A549 (cell line): ENCODE results near the gene ALDH16A1. TPM values are rescaled to one million over a fixed set of nuclear protein-coding genes. Genes with fewer than 3 reads are reported as not detected.

Experiments used
- ATAC-seq, 2 experiments: fragments of 200-7000 bp in 1 of 2; fragments of >200 bp in 1 of 2; cut with Nextera tagmentation in 1 of 2; cut with Tn5 transposase in 1 of 2; 3 replicates each; pipeline versions ENCODE4 v1.8.0 to v1.9.1; 2018 to 2020; ENCODE audit warnings: mild to moderate bottlenecking in 1 of 2, moderate library complexity in 1 of 2
- CTCF ChIA-PET: fragments of 300-600 bp; sonication (Branson Sonifier 250); formaldehyde crosslinking; extraction: SDS; loops from one replicate; lab custom pipeline; 2021; ENCODE audit warnings: antibody characterized with exemption, inconsistent platforms; lab: Yijun Ruan, JAX
- POLR2A ChIA-PET: fragments of 350-600 bp; formaldehyde crosslinking; extraction: SDS; loops from one replicate; lab custom pipeline; 2021; ENCODE audit warnings: antibody characterized with exemption, inconsistent platforms; lab: Yijun Ruan, JAX
- DNase-seq, 2 experiments: peaks; one replicate each; pipeline versions ENCODE4 v3.0.0 to v3.0.0-alpha.2; 2011 to 2016; ENCODE audit warnings: low read depth in 1 of 2, low spot score in 1 of 2
- FAIRE-seq: peaks from 2 replicates; lab custom pipeline; 2011; peaks lifted over from hg19 to GRCh38; lab: Jason Lieb, UNC
- H3K27ac ChIP-seq, 2 experiments: fragments of >200 bp; sonication (Bioruptor Twin); formaldehyde crosslinking; 3 replicates each; pipeline ENCODE4 v1.5.1; 2016 to 2017
- H3K4me1 ChIP-seq: fragments of >200 bp; sonication (Bioruptor Twin); formaldehyde crosslinking; 3 replicates; pipeline ENCODE4 v1.6.1; 2016
- H3K4me2 ChIP-seq: fragments of >200 bp; sonication (Bioruptor Twin); formaldehyde crosslinking; 3 replicates; pipeline ENCODE4 v1.6.1; 2016
- H3K4me3 ChIP-seq: fragments of >200 bp; sonication (Bioruptor Twin); formaldehyde crosslinking; 3 replicates; pipeline ENCODE4 v1.5.1; 2016
- H3K9me3 ChIP-seq: fragments of >200 bp; sonication (Bioruptor Twin); formaldehyde crosslinking; 3 replicates; pipeline ENCODE4 v1.6.1; 2016
- ATOH8 ChIP-seq: fragments of 250-450 bp; sonication (Bioruptor Pico); IDR thresholded peaks from 2 replicates; pipeline ENCODE4 v1.5.0; 2020; ENCODE audit warnings: low read depth, mild to moderate bottlenecking, moderate library complexity
- CEBPB ChIP-seq, 2 experiments: fragments of >200 bp in 1 of 2; sonication (Bioruptor Twin) in 1 of 2; formaldehyde crosslinking in 1 of 2; IDR thresholded peaks; 2 replicates each; pipeline ENCODE4 v1.6.1; 2012 to 2016
- EHMT2 ChIP-seq: fragments of 200-600 bp; sonication (generic); IDR thresholded peaks from 2 replicates; pipeline ENCODE4 v1.6.1; 2016; ENCODE audit warnings: antibody characterized with exemption, low read depth, mild to moderate bottlenecking, moderate library complexity
- ESRRA ChIP-seq: fragments of 150-350 bp; IDR thresholded peaks from 2 replicates; pipeline ENCODE4 v1.6.1; 2014; ENCODE audit warnings: mild to moderate bottlenecking, low read length, borderline replicate concordance
- FOSB ChIP-seq: fragments of 250-450 bp; sonication (Bioruptor Pico); IDR thresholded peaks from 2 replicates; pipeline ENCODE4 v1.5.0; 2020; ENCODE audit warnings: mild to moderate bottlenecking, moderate library complexity
- FOXS1 ChIP-seq: fragments of 250-450 bp; sonication (Bioruptor Pico); IDR thresholded peaks from 2 replicates; pipeline ENCODE4 v1.5.0; 2020; ENCODE audit warnings: mild to moderate bottlenecking, moderate library complexity
- GATA3 ChIP-seq: IDR thresholded peaks from 2 replicates; pipeline ENCODE4 v1.6.1; 2012; ENCODE audit warnings: borderline replicate concordance
- HDAC2 ChIP-seq: fragments of 200-600 bp; sonication (generic); IDR thresholded peaks from 2 replicates; pipeline ENCODE4 v1.6.1; 2016
- HES2 ChIP-seq: fragments of >200 bp; sonication (Bioruptor Twin); formaldehyde crosslinking; IDR thresholded peaks from 2 replicates; pipeline ENCODE4 v1.6.1; 2016
- HOXA7 ChIP-seq: fragments of 250-450 bp; sonication (Bioruptor Pico); IDR thresholded peaks from 2 replicates; pipeline ENCODE4 v1.5.0; 2020; ENCODE audit warnings: mild to moderate bottlenecking, moderate library complexity
- HOXB13 ChIP-seq: fragments of 250-450 bp; sonication (Bioruptor Pico); IDR thresholded peaks from 2 replicates; pipeline ENCODE4 v1.5.0; 2020; ENCODE audit warnings: low read depth, mild to moderate bottlenecking, moderate library complexity
- HOXB5 ChIP-seq: fragments of 250-450 bp; sonication (Bioruptor Pico); IDR thresholded peaks from 2 replicates; pipeline ENCODE4 v1.5.0; 2020; ENCODE audit warnings: mild to moderate bottlenecking, moderate library complexity
- JUN ChIP-seq, 2 experiments: fragments of >200 bp; sonication (Bioruptor Twin); formaldehyde crosslinking; IDR thresholded peaks; 2 replicates in 1 of 2; 3 replicates in 1 of 2; pipeline ENCODE4 v1.6.1; 2016 to 2017
- KDM1A ChIP-seq: fragments of 200-600 bp; sonication (generic); IDR thresholded peaks from 2 replicates; pipeline ENCODE4 v1.6.1; 2016; ENCODE audit warnings: low read depth, mild to moderate bottlenecking
- KDM5A ChIP-seq: fragments of 200-600 bp; sonication (generic); IDR thresholded peaks from 2 replicates; pipeline ENCODE4 v1.6.1; 2016; ENCODE audit warnings: antibody characterized with exemption, mild to moderate bottlenecking
- MAZ ChIP-seq: fragments of 150-350 bp; IDR thresholded peaks from 2 replicates; pipeline ENCODE4 v1.6.1; 2014; ENCODE audit warnings: antibody characterized with exemption, low read depth, low read length, borderline replicate concordance
- NR3C1 ChIP-seq: fragments of >200 bp; sonication (Bioruptor Twin); formaldehyde crosslinking; IDR thresholded peaks from 3 replicates; pipeline ENCODE4 v1.6.1; 2017
- POLR2A ChIP-seq: IDR thresholded peaks from 2 replicates; pipeline ENCODE4 v1.6.1; 2012; ENCODE audit warnings: mild to moderate bottlenecking, low read length
- POLR2AphosphoS2 ChIP-seq: conservative IDR thresholded peaks from 2 replicates; pipeline ENCODE4 v1.6.1; 2012; ENCODE audit warnings: low read length, improper control_type of control experiment, inconsistent platforms
- RARB ChIP-seq: fragments of 250-450 bp; sonication (Bioruptor Pico); IDR thresholded peaks from 2 replicates; pipeline ENCODE4 v1.8.0; 2021; ENCODE audit warnings: mild to moderate bottlenecking, moderate library complexity
- RNF2 ChIP-seq: fragments of 200-600 bp; sonication (generic); IDR thresholded peaks from 2 replicates; pipeline ENCODE4 v1.6.1; 2016; ENCODE audit warnings: low read depth, mild to moderate bottlenecking, antibody characterized with exemption, moderate library complexity, borderline replicate concordance
- SMC3 ChIP-seq: fragments of >200 bp; sonication (Bioruptor Twin); formaldehyde crosslinking; IDR thresholded peaks from 3 replicates; pipeline ENCODE4 v1.6.1; 2018; ENCODE audit warnings: inconsistent platforms
- SREBF2 ChIP-seq: fragments of 450-650 bp; IDR thresholded peaks from 2 replicates; pipeline ENCODE4 v1.6.1; 2014; ENCODE audit warnings: mild to moderate bottlenecking, moderate library complexity
- ZFP36 ChIP-seq: fragments of 450-650 bp; IDR thresholded peaks from 2 replicates; pipeline ENCODE4 v1.6.1; 2014; ENCODE audit warnings: borderline replicate concordance; ENCODE audit not compliant: partially characterized antibody
- whole genome bisulfite sequencing: methylation state at CpG from one replicate; pipeline ENCODE4 v1.1.6; 2017; ENCODE audit errors: missing lambda C conversion rate; 5-methylcytosine and 5-hydroxymethylcytosine counted together
- polyA plus RNA-seq, 4 experiments: library from polyadenylated mRNA; depleted of rRNA in 3 of 4; stranded (reverse); fragments of >200 nt; fragmentation: RNase III in 1 of 4; extraction: RNeasy Plus Mini Kit Qiagen cat#74134 plus additional on column Dnase treatment in 1 of 4; gene quantifications; 2 replicates in 3 of 4; 3 replicates in 1 of 4; pipeline ENCODE4 v1.2.3, GENCODE V29; 2011 to 2017
- TF ChIP-seq, protein P1 (sequence below): fragments of 450-650 bp; IDR thresholded peaks from 2 replicates; pipeline ENCODE4 v1.6.1; 2014; ENCODE audit warnings: antibody characterized with exemption
- TF ChIP-seq, protein P2 (sequence below): fragments of >200 bp; sonication (Bioruptor Twin); formaldehyde crosslinking; IDR thresholded peaks from 3 replicates; pipeline ENCODE4 v1.6.1; 2016
- TF ChIP-seq, protein P3 (sequence below): fragments of 200-600 bp; sonication (generic); IDR thresholded peaks from 2 replicates; pipeline ENCODE4 v1.6.1; 2016; ENCODE audit warnings: antibody characterized with exemption, mild to moderate bottlenecking, moderate library complexity

ALDH16A1 gene
- polyA plus RNA-seq, 2 of the 4 experiments (the other 2 are of a cell fraction): 10.2 to 23.0 TPM

- TF ChIP-seq HOXB5: peak; percentile 38; the same call in 1 of the 2 replicates
- TF ChIP-seq RARB (CRISPR knock-in tag): 0 out of 2 replicates have a peak, but pooled peaks have one; percentile 51
- peak; percentile 25; the same call in 1 of the 2 replicates for TF ChIP-seq KDM5A
- peak in 1 of 2 experiments; percentile 14; a peak in 2 of 5 replicates for TF ChIP-seq JUN (IDR thresholded peaks at IDR 0.05)
- no peak for TF ChIP-seq POLR2AphosphoS2
- TF ChIP-seq HOXA7 (CRISPR knock-in tag): peak; percentile 69
- TF ChIP-seq, protein P1, sequence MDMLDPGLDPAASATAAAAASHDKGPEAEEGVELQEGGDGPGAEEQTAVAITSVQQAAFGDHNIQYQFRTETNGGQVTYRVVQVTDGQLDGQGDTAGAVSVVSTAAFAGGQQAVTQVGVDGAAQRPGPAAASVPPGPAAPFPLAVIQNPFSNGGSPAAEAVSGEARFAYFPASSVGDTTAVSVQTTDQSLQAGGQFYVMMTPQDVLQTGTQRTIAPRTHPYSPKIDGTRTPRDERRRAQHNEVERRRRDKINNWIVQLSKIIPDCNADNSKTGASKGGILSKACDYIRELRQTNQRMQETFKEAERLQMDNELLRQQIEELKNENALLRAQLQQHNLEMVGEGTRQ: no peak
- no peak for TF ChIP-seq SMC3
- TF ChIP-seq FOSB (CRISPR knock-in tag): peak; percentile 68; the same call in 1 of the 2 replicates
- TF ChIP-seq, protein P2, sequence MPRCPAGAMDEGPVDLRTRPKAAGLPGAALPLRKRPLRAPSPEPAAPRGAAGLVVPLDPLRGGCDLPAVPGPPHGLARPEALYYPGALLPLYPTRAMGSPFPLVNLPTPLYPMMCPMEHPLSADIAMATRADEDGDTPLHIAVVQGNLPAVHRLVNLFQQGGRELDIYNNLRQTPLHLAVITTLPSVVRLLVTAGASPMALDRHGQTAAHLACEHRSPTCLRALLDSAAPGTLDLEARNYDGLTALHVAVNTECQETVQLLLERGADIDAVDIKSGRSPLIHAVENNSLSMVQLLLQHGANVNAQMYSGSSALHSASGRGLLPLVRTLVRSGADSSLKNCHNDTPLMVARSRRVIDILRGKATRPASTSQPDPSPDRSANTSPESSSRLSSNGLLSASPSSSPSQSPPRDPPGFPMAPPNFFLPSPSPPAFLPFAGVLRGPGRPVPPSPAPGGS: 0 out of 3 replicates have a peak, but pooled peaks have one; percentile 2
- no peak for TF ChIP-seq RNF2
- TF ChIP-seq POLR2A: no peak
- TF ChIP-seq HOXB13 (CRISPR knock-in tag): no peak
- TF ChIP-seq ESRRA: no peak
- TF ChIP-seq, all 56 proteins: peak for 7
Measured at GRCh38 chr19:49496574-49497008, 43.6 kb downstream of the ALDH16A1 start.

DNA sequence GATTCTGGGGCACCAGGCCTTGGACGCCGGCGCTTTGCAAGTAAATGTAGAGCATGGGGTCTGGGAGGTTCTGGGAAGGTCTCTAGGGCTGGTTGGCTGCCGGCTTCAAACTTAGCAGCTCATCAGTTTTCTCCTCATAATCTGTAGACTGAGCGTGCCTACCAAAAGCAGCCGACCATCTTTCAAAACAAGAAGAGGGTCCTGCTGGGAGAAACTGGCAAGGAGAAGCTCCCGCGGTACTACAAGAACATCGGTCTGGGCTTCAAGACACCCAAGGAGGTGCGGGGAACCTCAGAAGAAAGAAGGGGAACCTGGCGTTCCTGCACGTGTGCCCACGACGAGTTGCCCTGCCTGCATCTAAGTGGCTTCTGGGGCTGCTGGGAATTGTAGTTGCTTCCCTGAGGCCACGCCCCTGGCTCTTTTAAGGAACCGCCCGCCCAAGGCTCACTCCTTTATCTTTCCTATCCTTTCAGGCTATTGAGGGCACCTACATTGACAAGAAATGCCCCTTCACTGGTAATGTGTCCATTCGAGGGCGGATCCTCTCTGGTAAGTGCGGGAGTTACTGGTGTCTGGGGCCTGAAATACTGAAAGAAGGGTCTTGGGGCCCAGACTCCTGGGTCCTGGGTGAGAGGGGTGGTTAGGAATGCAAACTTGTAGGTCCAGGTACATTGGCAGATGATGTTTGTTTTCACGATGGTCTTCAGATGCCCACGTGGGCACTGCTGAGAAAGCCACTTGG, 44.2 kb downstream of the ALDH16A1 start:
- POLR2A ChIA-PET: interaction anchor here (1.7 kb wide), 1 partner anchor 83 kb away, joined by 11 read pairs; the partner anchor contains the start of genes NOSIP and PRRG2
- no peak for FAIRE-seq
- peak in 1 of 2 experiments; percentile 7; a peak in 2 of 6 replicates for ATAC-seq
- Histone ChIP-seq H3K27ac (peak overlapping the region; percentile 93 to 97), H3K4me1 (peaks cover 34% of the 10 kb centered on the region), H3K9me3 (no peaks in the 10 kb centered on the region), H3K4me2 (peak overlapping the region; percentile 89), H3K4me3 (peak overlapping the region; percentile 97)
- peak; percentile 77 to 79 for DNase-seq
- CTCF ChIA-PET: interaction anchor here (0.6 to 2.7 kb wide), 3 partner anchors 10 to 176 kb away, joined by 3 to 6 read pairs (median 5); no protein-coding TSS in a partner anchor
- WGBS: 3% methylated on average over 22 of the region's 22 CpGs
- TF ChIP-seq HOXB13 (CRISPR knock-in tag) (no peak), KDM1A (no peak), HES2 (no peak), ATOH8 (CRISPR knock-in tag) (no peak), SREBF2 (no peak), RARB (CRISPR knock-in tag) (no peak), NR3C1 (no peak), GATA3 (0 out of 2 replicates have a peak, but pooled peaks have one; percentile 25), HDAC2 (no peak), MAZ (no peak), ZFP36 (no peak), EHMT2 (no peak), FOXS1 (CRISPR knock-in tag) (no peak), JUN (IDR thresholded peaks at IDR 0.05) (no peak), CEBPB (IDR thresholded peaks at IDR 0.05) (no peak)
- TF ChIP-seq, protein P3, sequence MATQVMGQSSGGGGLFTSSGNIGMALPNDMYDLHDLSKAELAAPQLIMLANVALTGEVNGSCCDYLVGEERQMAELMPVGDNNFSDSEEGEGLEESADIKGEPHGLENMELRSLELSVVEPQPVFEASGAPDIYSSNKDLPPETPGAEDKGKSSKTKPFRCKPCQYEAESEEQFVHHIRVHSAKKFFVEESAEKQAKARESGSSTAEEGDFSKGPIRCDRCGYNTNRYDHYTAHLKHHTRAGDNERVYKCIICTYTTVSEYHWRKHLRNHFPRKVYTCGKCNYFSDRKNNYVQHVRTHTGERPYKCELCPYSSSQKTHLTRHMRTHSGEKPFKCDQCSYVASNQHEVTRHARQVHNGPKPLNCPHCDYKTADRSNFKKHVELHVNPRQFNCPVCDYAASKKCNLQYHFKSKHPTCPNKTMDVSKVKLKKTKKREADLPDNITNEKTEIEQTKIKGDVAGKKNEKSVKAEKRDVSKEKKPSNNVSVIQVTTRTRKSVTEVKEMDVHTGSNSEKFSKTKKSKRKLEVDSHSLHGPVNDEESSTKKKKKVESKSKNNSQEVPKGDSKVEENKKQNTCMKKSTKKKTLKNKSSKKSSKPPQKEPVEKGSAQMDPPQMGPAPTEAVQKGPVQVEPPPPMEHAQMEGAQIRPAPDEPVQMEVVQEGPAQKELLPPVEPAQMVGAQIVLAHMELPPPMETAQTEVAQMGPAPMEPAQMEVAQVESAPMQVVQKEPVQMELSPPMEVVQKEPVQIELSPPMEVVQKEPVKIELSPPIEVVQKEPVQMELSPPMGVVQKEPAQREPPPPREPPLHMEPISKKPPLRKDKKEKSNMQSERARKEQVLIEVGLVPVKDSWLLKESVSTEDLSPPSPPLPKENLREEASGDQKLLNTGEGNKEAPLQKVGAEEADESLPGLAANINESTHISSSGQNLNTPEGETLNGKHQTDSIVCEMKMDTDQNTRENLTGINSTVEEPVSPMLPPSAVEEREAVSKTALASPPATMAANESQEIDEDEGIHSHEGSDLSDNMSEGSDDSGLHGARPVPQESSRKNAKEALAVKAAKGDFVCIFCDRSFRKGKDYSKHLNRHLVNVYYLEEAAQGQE: no peak

More at GRCh38 chr19:49496574-49497008, 43.6 kb downstream of the ALDH16A1 start:
- no peaks in the 10 kb centered on the region for H3K9me3 ChIP-seq
- ATAC-seq (no peak), DNase-seq (no peak), FAIRE-seq (no peak)
- peak overlapping the region; percentile 89 for H3K4me2 ChIP-seq
- H3K4me3 ChIP-seq: peak overlapping the region; percentile 97
- ChIA-PET POLR2A (interaction anchor here (1.0 to 1.7 kb wide), 11 partner anchors 9 to 180 kb away, joined by 3 to 13 read pairs (median 6); partner anchors contain the start of genes NOSIP, PIH1D1, PRMT1 and PRRG2), CTCF (interaction anchor here (0.6 to 1.7 kb wide), 3 partner anchors 10 to 74 kb away, joined by 3 to 5 read pairs (median 5); no protein-coding TSS in a partner anchor)
- WGBS: 1% methylated on average over 11 of the region's 11 CpGs
- H3K4me1 ChIP-seq: peaks cover 38% of the 10 kb centered on the region
- peak overlapping the region; percentile 93 to 97 for H3K27ac ChIP-seq
